ENCODE results near the gene GLT8D2.

- TF ChIP-seq POLR2AphosphoS5 (IDR thresholded peaks at IDR 0.05; ENCODE audit: low read depth, low read length) (no peak), POLR2A (IDR thresholded peaks at IDR 0.05; ENCODE audit: low read depth, low read length) (no peak)
Measured at GRCh38 chr12:103973909-103974308, 76.1 kb downstream of the GLT8D2 start.
